Ovary (tissue), 3 donors: ENCODE data around the gene OR11A1.

Experiments used
- POLR2A ChIP-seq: fragments of 450-650 bp; IDR thresholded peaks from one replicate; pipeline ENCODE4 v1.6.1; 2017; ENCODE audit warnings: antibody characterized with exemption, mild to moderate bottlenecking, moderate library complexity
- TF ChIP-seq, protein P1 (sequence below), 3 donors: fragments of 450-650 bp in 2 of 3; fragments of 200-600 bp in 1 of 3; IDR thresholded peaks; one replicate each; pipeline versions ENCODE4 v1.5.1 to v1.8.0; 2016 to 2022; ENCODE audit warnings: antibody characterized with exemption in 3 of 3, mild to moderate bottlenecking in 1 of 3
- donor health status: DM: no; HTN: no; CAD: no.

GRCh38 chr6:29442719-29443118 is 14.2 kb downstream of the OR11A1 start:
- TF ChIP-seq, protein P1, sequence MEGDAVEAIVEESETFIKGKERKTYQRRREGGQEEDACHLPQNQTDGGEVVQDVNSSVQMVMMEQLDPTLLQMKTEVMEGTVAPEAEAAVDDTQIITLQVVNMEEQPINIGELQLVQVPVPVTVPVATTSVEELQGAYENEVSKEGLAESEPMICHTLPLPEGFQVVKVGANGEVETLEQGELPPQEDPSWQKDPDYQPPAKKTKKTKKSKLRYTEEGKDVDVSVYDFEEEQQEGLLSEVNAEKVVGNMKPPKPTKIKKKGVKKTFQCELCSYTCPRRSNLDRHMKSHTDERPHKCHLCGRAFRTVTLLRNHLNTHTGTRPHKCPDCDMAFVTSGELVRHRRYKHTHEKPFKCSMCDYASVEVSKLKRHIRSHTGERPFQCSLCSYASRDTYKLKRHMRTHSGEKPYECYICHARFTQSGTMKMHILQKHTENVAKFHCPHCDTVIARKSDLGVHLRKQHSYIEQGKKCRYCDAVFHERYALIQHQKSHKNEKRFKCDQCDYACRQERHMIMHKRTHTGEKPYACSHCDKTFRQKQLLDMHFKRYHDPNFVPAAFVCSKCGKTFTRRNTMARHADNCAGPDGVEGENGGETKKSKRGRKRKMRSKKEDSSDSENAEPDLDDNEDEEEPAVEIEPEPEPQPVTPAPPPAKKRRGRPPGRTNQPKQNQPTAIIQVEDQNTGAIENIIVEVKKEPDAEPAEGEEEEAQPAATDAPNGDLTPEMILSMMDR (IDR thresholded peaks at IDR 0.05): no peak
- TF ChIP-seq POLR2A: no peak
